K562 (cell line): ENCODE data around the gene TIMM22. TPM values are rescaled to one million over a fixed set of nuclear protein-coding genes. Genes with fewer than 3 reads are reported as not detected.

Experiments used
- HNRNPUL1 ChIP-seq: fragments of 200-400 bp; formaldehyde crosslinking; IDR thresholded peaks from 2 replicates; pipeline ENCODE4 v1.6.1; 2017; ENCODE audit warnings: low read length
- polyA plus RNA-seq, 8 experiments: library from polyadenylated mRNA; depleted of rRNA in 4 of 8; stranded (reverse) in 5 of 8; unstranded in 3 of 8; fragments of >200 nt; fragmentation: Nextera tagmentation in 2 of 8; fragmentation: Illumina TruSeq in 1 of 8; extraction: Ambion mirVana in 2 of 8; extraction: Trizol in 1 of 8; gene quantifications; 2 replicates each; pipeline versions ENCODE4 v1.2.1 to v1.2.3, GENCODE V29; 2011 to 2014; ENCODE audit warnings: inconsistent platforms in 1 of 8, missing spikeins in 1 of 8
- total RNA-seq, 7 experiments: library from RNA; depleted of rRNA in 6 of 7; stranded (reverse); fragments of >200 nt in 6 of 7; fragmentation: Illumina TruSeq in 2 of 7; extraction: Trizol in 2 of 7; gene quantifications; 2 replicates each; pipeline versions ENCODE4 v1.2.1 to v1.2.3, GENCODE V29; 2011 to 2021; ENCODE audit warnings: low replicate concordance in 1 of 7
- TF ChIP-seq, protein P1 (sequence below): fragments of 450-650 bp; IDR thresholded peaks from 2 replicates; pipeline ENCODE4 v1.6.1; 2016; ENCODE audit warnings: mild to moderate bottlenecking, moderate library complexity
- TF ChIP-seq, protein P2 (sequence below), 2 experiments: fragments of 450-650 bp; IDR thresholded peaks; 2 replicates each; pipeline ENCODE4 v1.6.1; 2016

TIMM22 gene
- total and polyA plus RNA-seq, 9 of the 15 experiments (the other 6 are each of a cell fraction or from before 2014, with no cell fraction given): 5.9 to 14.1 (median 10.3) TPM

DNA sequence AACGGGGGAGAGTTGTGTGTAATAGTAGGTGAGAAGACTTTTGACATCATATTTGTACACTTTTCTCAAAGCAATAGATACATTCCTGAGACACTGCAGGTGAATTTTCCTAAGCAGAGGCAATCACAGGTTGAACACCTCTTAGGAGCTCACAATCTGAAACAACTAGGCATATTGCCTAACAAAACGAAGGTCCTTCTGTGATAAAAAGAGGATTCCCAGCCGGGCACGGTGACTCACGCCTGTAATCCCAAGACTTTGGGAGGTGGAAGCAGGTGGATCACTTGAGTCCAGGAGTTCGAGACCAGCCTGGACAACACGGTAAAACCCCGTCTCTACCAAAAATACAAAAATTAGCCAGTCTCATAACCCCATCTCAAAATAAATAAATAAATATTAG lies 34.8 kb upstream of the TIMM22 start (continued):
- TF ChIP-seq, protein P1, sequence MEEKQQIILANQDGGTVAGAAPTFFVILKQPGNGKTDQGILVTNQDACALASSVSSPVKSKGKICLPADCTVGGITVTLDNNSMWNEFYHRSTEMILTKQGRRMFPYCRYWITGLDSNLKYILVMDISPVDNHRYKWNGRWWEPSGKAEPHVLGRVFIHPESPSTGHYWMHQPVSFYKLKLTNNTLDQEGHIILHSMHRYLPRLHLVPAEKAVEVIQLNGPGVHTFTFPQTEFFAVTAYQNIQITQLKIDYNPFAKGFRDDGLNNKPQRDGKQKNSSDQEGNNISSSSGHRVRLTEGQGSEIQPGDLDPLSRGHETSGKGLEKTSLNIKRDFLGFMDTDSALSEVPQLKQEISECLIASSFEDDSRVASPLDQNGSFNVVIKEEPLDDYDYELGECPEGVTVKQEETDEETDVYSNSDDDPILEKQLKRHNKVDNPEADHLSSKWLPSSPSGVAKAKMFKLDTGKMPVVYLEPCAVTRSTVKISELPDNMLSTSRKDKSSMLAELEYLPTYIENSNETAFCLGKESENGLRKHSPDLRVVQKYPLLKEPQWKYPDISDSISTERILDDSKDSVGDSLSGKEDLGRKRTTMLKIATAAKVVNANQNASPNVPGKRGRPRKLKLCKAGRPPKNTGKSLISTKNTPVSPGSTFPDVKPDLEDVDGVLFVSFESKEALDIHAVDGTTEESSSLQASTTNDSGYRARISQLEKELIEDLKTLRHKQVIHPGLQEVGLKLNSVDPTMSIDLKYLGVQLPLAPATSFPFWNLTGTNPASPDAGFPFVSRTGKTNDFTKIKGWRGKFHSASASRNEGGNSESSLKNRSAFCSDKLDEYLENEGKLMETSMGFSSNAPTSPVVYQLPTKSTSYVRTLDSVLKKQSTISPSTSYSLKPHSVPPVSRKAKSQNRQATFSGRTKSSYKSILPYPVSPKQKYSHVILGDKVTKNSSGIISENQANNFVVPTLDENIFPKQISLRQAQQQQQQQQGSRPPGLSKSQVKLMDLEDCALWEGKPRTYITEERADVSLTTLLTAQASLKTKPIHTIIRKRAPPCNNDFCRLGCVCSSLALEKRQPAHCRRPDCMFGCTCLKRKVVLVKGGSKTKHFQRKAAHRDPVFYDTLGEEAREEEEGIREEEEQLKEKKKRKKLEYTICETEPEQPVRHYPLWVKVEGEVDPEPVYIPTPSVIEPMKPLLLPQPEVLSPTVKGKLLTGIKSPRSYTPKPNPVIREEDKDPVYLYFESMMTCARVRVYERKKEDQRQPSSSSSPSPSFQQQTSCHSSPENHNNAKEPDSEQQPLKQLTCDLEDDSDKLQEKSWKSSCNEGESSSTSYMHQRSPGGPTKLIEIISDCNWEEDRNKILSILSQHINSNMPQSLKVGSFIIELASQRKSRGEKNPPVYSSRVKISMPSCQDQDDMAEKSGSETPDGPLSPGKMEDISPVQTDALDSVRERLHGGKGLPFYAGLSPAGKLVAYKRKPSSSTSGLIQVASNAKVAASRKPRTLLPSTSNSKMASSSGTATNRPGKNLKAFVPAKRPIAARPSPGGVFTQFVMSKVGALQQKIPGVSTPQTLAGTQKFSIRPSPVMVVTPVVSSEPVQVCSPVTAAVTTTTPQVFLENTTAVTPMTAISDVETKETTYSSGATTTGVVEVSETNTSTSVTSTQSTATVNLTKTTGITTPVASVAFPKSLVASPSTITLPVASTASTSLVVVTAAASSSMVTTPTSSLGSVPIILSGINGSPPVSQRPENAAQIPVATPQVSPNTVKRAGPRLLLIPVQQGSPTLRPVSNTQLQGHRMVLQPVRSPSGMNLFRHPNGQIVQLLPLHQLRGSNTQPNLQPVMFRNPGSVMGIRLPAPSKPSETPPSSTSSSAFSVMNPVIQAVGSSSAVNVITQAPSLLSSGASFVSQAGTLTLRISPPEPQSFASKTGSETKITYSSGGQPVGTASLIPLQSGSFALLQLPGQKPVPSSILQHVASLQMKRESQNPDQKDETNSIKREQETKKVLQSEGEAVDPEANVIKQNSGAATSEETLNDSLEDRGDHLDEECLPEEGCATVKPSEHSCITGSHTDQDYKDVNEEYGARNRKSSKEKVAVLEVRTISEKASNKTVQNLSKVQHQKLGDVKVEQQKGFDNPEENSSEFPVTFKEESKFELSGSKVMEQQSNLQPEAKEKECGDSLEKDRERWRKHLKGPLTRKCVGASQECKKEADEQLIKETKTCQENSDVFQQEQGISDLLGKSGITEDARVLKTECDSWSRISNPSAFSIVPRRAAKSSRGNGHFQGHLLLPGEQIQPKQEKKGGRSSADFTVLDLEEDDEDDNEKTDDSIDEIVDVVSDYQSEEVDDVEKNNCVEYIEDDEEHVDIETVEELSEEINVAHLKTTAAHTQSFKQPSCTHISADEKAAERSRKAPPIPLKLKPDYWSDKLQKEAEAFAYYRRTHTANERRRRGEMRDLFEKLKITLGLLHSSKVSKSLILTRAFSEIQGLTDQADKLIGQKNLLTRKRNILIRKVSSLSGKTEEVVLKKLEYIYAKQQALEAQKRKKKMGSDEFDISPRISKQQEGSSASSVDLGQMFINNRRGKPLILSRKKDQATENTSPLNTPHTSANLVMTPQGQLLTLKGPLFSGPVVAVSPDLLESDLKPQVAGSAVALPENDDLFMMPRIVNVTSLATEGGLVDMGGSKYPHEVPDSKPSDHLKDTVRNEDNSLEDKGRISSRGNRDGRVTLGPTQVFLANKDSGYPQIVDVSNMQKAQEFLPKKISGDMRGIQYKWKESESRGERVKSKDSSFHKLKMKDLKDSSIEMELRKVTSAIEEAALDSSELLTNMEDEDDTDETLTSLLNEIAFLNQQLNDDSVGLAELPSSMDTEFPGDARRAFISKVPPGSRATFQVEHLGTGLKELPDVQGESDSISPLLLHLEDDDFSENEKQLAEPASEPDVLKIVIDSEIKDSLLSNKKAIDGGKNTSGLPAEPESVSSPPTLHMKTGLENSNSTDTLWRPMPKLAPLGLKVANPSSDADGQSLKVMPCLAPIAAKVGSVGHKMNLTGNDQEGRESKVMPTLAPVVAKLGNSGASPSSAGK: no peak
- TF ChIP-seq, protein P2, sequence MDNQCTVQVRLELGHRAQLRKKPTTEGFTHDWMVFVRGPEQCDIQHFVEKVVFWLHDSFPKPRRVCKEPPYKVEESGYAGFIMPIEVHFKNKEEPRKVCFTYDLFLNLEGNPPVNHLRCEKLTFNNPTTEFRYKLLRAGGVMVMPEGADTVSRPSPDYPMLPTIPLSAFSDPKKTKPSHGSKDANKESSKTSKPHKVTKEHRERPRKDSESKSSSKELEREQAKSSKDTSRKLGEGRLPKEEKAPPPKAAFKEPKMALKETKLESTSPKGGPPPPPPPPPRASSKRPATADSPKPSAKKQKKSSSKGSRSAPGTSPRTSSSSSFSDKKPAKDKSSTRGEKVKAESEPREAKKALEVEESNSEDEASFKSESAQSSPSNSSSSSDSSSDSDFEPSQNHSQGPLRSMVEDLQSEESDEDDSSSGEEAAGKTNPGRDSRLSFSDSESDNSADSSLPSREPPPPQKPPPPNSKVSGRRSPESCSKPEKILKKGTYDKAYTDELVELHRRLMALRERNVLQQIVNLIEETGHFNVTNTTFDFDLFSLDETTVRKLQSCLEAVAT (IDR thresholded peaks at IDR 0.05): no peak
- TF ChIP-seq HNRNPUL1: no peak
